GM21390 (cell line): ENCODE measurements around the gene LRRC57.
"Not testable (repeated sequence)": the region's sequence is repeated elsewhere in the genome, so short reads cannot be mapped to it uniquely, and the experiment has no call there.

Experiments
- ATAC-seq: cut with Tn5 transposase; IDR thresholded peaks from one replicate; pipeline ENCODE4 v1.9.1; 2021; ENCODE audit not compliant: unreplicated experiment

Gene LRRC57

GRCh38 chr15:42548249-42549031 is at the start of gene LRRC57, which contains the start of gene HAUS2:
TSS of gene LRRC57 (minus strand) at chr15:42548793. CDS start at chr15:42548434, 359 bp downstream.
TSS of gene HAUS2 (plus strand) at chr15:42548838. CDS start at chr15:42548873, 35 bp downstream.
- ATAC-seq: peak; percentile 75

DNA sequence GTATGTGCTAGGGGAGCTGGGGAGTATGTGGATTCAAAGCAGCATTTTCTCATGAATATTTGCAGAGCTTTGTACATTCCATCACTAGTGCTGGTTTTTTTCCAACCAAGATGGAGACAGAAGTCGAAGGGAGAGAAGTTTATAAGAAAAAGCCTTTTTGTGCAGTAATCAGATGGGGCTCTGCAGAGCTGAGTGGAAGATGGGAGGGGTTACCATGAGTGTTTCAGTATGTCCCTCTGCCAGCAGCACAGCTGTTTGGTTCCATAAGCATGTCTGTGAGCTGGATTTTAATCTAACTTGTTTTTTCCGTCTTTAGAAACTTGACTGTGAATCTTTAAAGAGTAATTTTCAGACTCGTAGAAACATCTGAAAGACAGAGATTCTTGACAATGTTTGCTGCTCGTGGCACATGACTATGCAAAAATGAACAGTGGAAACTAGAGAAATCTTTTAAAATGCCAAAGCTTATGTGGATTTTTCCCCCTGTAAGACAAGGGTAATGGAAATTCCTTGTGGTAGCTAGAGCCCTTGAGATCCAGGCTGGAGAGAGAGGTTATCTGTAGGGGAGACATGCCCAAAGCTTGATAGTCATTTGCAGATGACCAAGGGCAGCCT is 47.1 kb upstream of the LRRC57 start:
- ATAC-seq: no peak

DNA sequence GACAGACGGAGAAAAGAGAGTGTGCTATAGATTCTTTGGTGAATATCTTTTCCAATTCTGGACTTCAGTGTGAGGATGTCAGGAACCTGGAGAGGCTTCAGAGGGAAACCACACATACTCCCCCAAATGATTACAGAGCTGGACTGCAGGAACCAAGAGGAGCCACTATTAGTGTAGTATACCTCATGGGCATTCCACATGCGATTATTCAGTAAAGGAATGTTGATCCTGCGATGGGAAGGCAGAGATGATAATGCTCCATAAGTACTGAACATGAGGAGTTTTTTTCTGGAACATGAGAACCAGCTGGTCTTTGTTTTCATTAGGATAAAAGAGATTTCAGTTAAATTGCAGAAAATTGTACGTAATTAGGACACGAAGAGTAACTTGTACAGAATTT is 45.5 kb upstream of the LRRC57 start:
- ATAC-seq: no peak

GRCh38 chr15:42593143-42593542 is 44.5 kb upstream of the LRRC57 start:
- ATAC-seq: no peak

- ATAC-seq: no peak
Measured at GRCh38 chr15:42592716-42593115, 44.1 kb upstream of the LRRC57 start.

GRCh38 chr15:42591238-42591934 is 42.8 kb upstream of the LRRC57 start:
- ATAC-seq: no peak

DNA sequence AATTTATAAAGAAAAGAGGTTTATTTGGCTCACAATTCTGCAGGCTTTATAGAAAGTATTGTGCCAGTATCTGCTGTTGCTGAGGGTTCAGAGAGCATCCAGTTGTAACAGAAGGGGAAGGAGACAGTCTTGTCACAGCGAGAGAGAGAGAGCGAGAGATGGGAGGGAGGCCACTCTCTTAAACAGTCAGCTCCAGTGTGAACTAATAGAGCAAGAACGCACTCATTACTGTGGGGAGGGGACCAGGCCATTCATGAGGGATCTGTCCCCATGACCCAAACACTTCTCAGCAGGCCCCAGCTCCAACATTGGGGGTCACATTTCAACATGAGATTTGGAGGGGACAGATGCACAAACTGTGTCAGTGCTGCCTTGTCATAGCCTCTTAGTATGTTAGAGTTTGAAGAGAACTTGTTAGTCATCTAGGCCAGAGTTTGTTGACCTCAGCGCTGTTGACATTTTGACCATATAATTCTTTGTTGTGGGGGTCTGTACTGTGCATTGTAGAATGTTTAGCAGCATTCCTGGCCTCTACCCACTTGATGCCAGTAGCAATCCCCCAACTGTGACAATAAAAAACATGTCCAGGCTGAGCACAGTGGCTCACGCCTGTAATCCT is 42.1 kb upstream of the LRRC57 start:
- no peak for ATAC-seq

DNA sequence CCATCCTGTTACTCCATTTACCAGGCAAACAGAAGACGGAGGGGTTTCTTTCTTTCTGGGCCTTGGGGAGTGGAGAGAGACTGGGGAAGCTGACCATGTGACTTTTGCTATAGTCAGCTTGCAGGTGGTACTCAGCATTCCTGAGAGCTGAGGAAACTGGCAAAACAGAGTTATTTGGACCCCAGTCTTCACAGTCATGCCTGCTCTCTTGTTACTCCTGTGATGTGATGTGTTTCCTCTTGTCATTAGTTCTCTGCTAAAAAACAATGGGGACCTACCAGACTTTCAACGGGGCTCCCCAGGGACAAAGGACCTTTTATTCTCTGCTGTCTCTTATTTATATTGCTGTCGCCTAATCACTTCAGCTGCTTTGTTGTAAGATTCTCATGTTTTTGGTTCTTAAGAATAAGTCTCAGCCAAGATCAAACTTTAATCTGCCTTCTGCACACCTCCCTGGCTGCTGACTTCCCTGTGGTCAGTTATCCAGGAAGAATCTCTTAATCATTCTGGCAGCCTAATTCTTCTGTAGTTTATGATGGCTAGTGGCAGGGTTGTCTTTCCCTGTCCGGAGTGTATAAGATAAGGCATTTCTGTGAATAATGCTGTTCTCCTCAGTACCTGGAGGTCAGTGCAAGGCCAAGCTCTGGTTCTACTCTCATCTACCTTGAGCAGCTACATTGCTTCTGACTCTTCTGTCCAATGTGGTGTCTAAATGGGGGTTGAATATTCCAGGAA is 35.6 kb upstream of the LRRC57 start:
- no peak for ATAC-seq

GRCh38 chr15:42582569-42583375 is 34.2 kb upstream of the LRRC57 start:
- no peak for ATAC-seq

DNA sequence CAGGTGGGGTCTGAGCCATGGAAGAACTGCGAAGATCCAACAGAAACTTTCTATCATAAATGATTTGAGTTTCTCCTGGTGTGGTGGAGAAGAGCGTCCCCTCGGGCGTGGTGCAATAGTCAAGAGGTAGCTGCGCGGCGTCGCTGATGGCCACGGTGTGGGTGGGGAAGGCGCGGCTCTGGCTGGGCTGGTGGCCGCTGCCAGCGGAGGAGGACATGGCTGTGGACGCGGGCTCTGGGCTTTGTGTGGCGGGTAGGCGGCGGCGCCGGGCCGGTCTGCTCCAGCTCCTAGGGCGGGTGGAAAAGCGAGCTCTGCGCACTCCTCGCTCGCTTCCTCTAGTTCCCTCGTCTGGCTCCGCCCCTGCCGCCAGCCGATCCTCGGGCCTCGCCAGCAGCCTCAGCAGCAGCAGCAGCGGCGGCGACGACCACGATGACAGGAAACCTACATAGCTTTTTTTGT is 32.7 kb upstream of the LRRC57 start:
- peak; percentile 73 for ATAC-seq

DNA sequence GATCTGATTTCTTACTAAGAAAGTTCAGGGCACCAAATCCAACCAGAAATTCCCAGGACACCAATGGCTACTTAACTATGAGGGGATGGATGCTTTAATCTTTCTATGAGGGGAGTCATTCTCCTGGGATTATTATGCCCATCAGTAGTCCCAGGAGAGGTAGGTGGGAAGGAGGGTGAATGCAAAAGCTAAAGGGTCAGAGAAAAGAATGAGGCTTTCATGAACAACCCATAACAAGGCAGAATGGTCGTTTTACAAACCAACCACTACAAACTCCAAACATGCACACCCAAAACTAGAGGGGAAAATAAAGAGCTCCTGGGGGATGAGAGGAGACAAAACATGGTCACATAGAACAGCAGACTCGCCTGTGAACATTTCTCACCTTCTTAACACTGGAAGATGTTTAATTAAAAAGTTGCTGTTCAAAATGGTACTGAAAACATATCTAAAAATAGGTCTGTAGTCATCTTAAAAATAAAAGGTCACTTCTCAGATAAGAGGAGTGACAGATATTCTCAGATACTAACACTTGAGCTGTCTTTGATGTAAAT is 30.5 kb upstream of the LRRC57 start:
- ATAC-seq: no peak

DNA sequence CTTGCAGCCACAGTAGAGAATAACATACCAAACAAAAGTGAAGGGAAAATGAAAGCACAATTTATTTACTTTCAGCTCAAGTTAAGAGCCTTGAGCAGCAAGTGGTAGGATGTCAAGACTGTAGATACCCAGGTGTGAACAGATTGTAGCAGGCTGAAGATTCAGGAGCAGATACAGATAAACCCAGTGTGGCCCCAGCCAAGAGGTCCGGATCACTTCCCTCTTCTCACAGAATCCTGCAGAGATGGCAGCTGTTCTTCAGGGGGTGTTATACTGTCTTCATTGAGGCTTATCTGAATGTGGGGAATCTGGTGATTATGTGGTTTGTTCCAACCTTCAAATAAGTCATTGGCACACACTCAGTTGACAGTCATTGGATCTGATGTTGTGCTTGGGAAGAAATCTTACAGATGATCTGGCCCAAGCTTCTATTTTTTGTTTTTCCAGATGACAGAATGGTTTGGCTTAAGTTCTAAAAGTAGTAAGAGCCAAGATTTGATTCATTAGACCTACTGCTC is 29.0 kb upstream of the LRRC57 start:
- ATAC-seq: no peak

DNA sequence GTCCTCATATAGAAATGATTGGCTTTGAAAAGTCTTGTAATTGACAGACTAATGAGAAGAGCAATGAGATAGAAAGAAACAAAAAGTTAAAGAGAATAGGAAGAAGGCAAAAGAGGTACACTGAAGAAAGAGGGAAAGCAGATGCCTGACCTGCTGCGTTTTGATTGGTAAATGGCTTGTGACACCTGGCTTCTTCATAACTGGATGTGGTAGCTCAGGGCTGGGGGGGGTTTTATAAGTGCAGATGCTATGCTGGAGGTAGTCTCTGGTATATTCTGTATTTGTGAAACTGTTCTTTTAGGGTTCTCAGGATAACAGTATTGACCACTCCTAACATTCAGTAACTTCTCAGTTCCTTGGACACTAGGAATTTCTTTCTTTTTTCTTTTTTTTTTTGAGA is 28.2 kb upstream of the LRRC57 start:
- ATAC-seq: no peak

GRCh38 chr15:42576040-42576594 is 27.5 kb upstream of the LRRC57 start:
- no peak for ATAC-seq

- peak; percentile 84 for ATAC-seq
Measured at GRCh38 chr15:42575188-42576039, 26.8 kb upstream of the LRRC57 start, which contains the start of gene STARD9. TSS of gene STARD9 (plus strand) at chr15:42575606. CDS start at chr15:42575716, 110 bp downstream.

GRCh38 chr15:42558739-42559138 is 10.1 kb upstream of the LRRC57 start:
- no peak for ATAC-seq

GRCh38 chr15:42556550-42557207 is 8.1 kb upstream of the LRRC57 start:
- ATAC-seq: not testable (repeated sequence)
